Amygdala (tissue), 56 donors: ENCODE measurements around the gene TBC1D9.

Source experiments
- DNase-seq, 56 donors: peaks; one replicate each; lab custom pipeline; 2025; lab: John Stamatoyannopoulos, UW

Gene TBC1D9

GRCh38 chr4:140628016-140628415, 128.2 kb downstream of the TBC1D9 start:
- no peak for DNase-seq

DNA sequence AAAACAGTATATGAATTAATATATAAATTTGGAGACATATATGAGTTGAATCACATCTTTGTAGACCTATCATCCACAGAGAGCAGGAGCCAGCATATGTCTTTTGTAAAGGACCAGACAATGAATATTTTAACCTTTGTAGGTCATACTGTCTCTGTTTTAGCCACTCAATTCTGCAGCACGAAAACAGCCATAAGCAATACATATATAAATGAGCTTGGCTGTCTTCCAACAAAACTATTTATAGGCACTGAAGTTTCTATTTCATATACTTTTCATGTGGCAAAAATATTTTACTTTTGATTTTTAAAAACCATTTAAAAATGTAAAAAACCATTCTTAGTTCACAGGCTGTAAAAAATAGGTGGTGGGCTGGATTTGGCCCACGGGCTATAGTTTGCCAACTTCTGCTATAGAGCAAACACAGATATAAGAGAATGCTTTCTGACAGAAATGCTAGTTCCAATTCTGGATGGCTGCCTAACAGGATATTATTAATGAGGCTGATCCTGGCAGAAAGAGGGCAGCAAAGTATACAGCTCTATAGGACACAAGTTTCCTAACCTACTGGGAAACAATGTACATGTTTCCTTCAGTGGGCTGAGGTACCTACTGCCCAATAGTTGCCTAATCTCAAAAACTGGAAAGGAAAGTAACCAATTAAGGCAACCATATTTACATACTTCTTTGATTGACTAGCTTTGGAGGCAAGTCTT, 129.4 kb downstream of the TBC1D9 start:
- DNase-seq: no peak

GRCh38 chr4:140622333-140622958, 133.7 kb downstream of the TBC1D9 start:
- DNase-seq: no peak

DNA sequence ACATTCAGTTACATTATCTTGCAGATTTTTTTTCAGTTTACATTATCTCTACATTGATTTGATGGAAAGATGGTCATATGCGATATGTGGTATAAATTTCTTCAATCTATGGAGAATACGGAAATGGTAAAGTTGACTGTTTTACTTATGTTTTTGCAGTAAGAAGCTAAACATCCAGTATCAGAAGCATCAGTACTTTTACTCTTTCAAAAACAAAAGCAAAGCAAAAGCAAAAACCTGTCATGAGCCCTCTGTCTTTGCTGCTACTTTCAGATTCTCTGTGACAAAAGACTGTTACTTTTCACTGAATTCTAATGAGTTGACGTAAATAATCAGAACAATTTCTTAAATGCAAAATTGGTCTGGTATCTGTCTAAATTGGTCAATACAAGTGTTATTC, 135.0 kb downstream of the TBC1D9 start:
- no peak for DNase-seq

GRCh38 chr4:140617499-140618248, 138.5 kb downstream of the TBC1D9 start:
- DNase-seq: no peak

- DNase-seq: no peak
These were observed 140.7 kb downstream of the TBC1D9 start for GRCh38 chr4:140615451-140615850.

DNA sequence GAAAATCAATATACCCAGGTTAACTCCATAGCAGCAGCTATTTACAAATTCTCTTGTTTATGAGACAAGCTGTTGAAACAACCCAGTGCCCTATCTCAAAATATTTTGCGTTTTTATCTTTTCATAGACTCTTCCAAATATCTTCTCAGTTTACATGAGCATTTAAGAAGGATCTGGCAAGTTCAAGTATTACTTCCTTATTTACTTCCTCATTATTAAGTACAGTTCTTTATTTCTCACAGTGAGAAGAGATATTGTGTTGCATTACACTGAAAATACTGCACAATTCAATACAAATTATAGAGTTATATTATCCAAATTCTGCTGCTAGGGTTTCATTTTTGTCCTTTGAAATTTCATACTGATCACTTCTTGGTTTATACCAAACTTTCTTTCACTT, 143.8 kb downstream of the TBC1D9 start:
- DNase-seq: no peak

GRCh38 chr4:140611854-140612253, 144.3 kb downstream of the TBC1D9 start:
- no peak for DNase-seq

GRCh38 chr4:140609548-140610425, 146.4 kb downstream of the TBC1D9 start:
- DNase-seq: peak in 15 of 56 donors; percentile 1 to 19 (median 6)

DNA sequence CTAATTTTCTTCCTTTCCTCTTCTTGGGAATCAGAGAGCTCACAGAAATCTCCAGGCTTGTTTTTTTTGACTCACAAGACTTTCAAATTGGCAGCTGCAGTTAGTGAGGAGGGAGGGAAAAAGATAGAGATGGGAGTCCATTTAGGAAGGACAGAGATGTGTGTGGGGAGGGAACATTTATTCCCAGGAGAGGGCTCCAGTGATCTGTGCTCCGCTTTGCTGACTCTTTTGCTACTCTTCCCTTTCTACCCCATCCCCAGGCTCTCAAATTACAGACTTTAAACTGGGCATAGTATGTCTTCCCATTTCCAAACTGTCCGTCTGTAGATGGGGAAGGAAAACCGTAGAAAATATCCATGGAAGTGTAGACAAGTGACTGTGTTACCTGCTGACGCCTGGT, 148.3 kb downstream of the TBC1D9 start:
- DNase-seq: no peak

DNA sequence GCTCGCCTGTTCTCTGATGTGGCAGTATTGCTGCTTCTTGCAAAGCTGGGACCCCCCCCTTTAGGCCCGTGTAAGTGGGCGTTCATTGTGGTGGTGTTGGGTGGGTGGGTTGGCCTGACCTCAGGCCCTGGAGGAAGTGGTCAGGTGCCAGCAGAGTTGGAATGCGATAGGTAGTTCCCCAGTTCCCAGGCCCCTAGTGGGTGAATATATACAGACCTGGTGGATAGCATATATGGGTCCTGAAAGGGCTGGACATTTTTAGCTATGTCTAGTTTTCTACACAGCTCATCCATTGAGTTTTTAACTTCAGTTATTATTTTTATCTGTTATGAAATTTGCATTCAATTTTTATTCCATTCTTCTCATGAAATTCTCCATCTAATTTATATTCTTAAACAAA, 151.6 kb downstream of the TBC1D9 start:
- DNase-seq: no peak

DNA sequence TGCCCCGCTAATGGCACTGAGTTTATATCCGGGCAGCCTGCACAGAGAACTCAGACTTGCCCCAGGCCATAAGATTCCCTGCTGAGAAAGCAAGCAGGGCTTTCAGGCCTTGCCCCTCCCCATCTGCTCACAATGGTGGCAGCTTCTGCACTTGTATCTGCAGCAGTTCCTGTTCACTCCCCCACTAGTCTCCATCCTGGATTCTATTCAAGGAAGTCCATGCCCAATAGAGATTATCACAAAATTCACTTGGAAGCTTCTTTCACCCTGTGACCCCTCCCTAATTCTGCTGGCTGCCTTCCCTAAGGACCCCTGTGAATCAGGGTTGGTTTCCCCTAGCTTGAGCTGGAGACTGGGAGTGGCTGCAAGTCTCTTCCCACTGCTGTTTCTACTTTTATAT, 152.9 kb downstream of the TBC1D9 start:
- DNase-seq: no peak

DNA sequence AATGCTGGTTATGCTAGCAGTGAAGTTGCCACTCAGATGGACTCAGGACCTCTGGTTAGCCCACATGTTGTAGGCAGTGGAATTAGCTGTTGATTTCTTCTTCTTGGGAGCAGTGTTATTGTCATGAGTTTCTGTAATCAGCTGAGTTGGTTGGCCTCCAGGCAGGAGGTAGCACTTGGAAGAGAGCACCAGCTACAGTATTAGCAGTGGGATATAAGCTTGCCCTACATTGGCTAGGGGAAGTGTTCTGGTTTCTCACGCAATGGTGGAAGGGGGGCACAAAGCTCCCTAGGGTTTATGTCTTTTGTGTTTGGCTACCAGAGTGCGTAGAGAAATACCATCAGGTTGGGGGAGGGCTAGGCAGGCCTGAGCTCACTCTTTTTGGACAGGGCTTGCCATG, 153.5 kb downstream of the TBC1D9 start:
- no peak for DNase-seq

DNA sequence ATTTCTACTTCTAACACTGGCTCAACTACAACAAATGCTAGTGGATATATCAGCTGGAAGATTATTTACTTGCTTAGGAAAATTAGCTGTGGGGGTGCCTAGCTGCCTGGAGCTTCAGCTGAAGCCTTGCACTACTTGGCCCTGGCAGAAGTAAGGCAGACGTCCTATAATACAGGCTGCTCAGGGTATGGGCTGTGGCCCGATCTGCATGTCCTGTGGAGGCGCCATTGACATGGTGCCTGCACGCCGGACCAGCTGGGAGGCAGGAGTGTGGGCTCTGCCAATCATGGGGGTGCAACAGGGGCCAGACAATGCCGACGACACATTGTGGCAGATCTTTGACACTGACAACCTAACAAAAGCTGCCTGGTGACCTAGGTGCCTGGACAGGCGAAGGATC, 155.8 kb downstream of the TBC1D9 start:
- no peak for DNase-seq

GRCh38 chr4:140595065-140595464, 161.1 kb downstream of the TBC1D9 start:
- DNase-seq: no peak

- no peak for DNase-seq
These were observed 171.7 kb downstream of the TBC1D9 start for GRCh38 chr4:140584439-140584838.

DNA sequence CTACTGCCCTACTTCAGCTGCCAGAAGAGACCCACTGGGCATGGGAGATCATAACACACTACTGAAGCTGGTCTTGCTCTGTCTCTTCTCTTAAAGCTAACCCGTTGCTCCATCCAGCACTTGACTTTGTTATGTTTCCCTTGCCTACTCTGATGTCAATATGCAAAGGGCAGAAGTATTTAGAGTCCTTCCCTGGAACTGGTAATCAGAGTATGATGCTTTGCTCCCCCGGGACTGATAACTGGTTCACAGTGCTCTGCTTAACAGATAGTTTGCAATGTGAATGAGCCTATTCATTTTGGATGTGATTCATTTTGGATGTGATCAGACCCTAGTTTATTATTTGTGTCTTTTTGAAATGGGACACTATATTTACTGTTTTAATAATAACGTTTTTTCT, 175.1 kb downstream of the TBC1D9 start:
- no peak for DNase-seq

GRCh38 chr4:140579278-140579677, 176.9 kb downstream of the TBC1D9 start:
- DNase-seq: no peak

DNA sequence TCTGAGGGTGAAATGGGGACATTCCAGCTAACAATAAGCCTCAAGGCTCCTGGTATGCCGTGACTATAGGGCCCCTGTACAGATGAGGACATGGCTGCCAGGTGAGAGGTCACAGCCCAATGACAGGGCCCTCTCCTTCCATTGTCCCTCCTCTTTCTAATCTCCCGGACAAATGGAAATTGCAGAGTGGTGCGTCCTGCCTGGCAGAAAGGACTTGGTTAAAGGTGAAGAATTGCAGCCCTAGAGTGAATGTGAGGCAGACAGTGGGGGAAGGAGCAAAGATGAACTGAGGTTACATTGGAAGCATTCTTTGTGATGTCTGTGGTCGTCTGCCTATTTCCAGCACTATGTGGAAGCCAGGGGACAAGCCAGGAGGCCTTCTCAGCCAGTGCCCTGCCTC, 180.7 kb downstream of the TBC1D9 start:
- DNase-seq: no peak

- DNase-seq: no peak
These were observed 184.6 kb downstream of the TBC1D9 start for GRCh38 chr4:140571620-140572019.
